Urinary bladder (tissue), 4 donors: ENCODE results near the gene TMEM126B. TPM values are rescaled to one million over a fixed set of nuclear protein-coding genes. Genes with fewer than 3 reads are reported as not detected.
"Not testable (repeated sequence)": the region's sequence is repeated elsewhere in the genome, so short reads cannot be mapped to it uniquely, and the experiment has no call there.

ENCODE experiments used
- DNase-seq: peaks from one replicate; pipeline ENCODE4 v3.0.0-alpha.2; 2015; ENCODE audit errors: extremely low spot score
- H3K27ac ChIP-seq: one replicate; pipeline ENCODE4 v1.5.1; 2013; ENCODE audit warnings: low read depth, mild to moderate bottlenecking, moderate library complexity
- H3K36me3 ChIP-seq: one replicate; pipeline ENCODE4 v1.6.1; 2013; ENCODE audit warnings: mild to moderate bottlenecking, moderate library complexity; ENCODE audit not compliant: insufficient read depth
- H3K4me1 ChIP-seq: one replicate; pipeline ENCODE4 v1.6.1; 2013; ENCODE audit warnings: mild to moderate bottlenecking, moderate library complexity; ENCODE audit not compliant: insufficient read depth
- H3K4me3 ChIP-seq: one replicate; pipeline ENCODE4 v1.5.1; 2013; ENCODE audit warnings: low read depth, low read length
- WGBS: extraction: QIAGEN DNeasy Blood & Tissue Kit; methylation state at CpG from one replicate; pipeline ENCODE4 v1.1.7; 2013; 5-methylcytosine and 5-hydroxymethylcytosine counted together
- polyA plus RNA-seq: library from polyadenylated mRNA; stranded (reverse); fragments of 200-250 nt; gene quantifications from one replicate; pipeline ENCODE4 v1.2.3, GENCODE V29; 2013
- total RNA-seq: library from RNA; depleted of rRNA; stranded (reverse); fragments of >200 nt; gene quantifications from one replicate; pipeline ENCODE4 v1.2.3, GENCODE V29; 2014
- donor health status: healthy with polysubstance abuse.
- donor health status: healthy.

Gene TMEM126B
- total and polyA plus RNA-seq, 2 donors = 65.5 to 68.9 TPM

DNA sequence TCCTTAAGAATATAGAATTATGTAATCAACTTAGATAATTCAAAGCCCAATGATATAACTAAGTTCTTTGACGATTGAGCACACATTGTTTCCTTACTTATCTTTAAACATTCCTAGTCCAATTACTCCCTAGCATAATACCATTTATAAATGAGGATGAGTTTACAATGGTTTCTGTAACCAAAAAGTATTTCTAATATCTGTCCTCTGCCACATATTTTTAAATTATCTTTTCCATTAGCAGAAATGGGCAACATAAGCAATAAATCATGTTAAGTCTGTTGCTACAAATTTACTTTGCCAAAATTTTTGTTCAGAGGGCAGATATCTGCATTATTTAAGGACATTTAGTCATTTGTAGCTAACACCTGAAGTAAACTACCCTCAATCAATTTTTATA lies 29.8 kb downstream of the TMEM126B start:
- WGBS = 27% methylated on average over 1 of the region's 1 CpG
- DNase-seq = no peak
- Histone ChIP-seq H3K36me3 (peaks cover 2% of the 10 kb centered on the region), H3K27ac (no peak overlapping the region), H3K4me3 (no peak overlapping the region), H3K4me1 (no peaks in the 10 kb centered on the region)

DNA sequence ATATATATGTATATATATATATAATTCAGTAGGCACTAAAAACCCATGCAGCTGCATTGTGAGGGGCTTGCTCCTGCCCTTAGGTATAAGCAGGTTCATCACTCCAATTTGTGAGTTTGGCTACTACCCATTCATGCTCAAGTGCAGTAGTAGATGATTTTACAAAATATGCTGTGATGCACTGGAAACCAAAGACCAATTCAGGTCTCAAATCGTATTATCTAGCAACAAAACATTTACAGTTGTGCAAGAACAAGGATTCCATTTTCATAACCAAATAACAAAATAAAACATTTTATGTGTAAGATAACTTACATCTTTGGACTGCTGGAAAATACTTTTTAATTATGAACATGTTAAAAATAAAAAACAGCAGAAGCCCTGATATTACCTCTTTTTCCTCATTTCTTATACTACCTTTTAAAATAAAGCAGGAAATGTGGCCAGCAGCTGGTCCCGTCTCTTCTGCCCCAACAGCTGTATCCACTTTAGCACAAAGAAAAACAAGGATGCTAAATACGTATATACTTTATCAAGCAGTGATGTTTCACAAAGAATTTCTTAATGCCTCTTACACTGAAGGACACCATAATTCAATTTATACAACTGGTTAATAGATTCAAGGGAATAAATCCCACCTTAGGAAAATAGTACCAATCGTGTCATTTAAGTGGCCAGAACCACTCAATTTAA lies 33.7 kb downstream of the TMEM126B start:
- Histone ChIP-seq H3K4me1 (no peaks in the 10 kb centered on the region), H3K4me3 (peak overlapping the region; percentile 28), H3K36me3 (no peaks in the 10 kb centered on the region), H3K27ac (peak overlapping the region; percentile 23)
- 7% methylated on average over 4 of the region's 4 CpGs for WGBS
- DNase-seq = no peak

DNA sequence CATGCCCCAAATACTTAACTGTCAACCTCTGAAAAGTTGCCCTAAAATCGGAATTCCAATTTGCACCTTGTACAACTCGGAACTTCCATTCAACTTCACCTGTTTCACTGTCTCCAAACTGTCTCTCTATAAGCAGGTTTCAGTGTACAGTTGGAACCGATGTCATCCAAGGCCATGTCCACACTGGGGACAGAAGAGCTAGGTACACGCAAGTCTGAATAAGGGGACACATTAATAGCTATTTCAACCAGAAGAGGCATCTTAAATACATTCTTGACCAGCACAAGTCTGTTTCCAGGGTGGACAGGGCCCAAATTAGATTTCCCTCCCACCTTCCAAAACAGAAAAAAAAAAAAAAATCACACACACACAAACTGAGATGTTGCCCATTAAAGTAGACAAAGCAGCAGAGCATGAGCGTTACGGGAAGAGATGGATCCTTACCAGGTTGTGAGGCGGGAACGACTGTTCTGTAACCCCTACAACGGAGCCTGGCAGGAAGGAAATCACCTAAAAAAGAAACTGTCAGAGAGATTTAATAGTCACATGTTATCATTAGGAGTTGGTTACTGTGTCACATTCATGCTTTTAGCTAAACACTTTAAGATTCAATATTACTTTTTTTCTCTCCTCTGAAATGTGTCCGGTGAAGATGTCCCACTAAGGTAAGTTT lies 34.8 kb downstream of the TMEM126B start:
- no peak for DNase-seq
- no peaks in the 10 kb centered on the region for H3K4me1 ChIP-seq

DNA sequence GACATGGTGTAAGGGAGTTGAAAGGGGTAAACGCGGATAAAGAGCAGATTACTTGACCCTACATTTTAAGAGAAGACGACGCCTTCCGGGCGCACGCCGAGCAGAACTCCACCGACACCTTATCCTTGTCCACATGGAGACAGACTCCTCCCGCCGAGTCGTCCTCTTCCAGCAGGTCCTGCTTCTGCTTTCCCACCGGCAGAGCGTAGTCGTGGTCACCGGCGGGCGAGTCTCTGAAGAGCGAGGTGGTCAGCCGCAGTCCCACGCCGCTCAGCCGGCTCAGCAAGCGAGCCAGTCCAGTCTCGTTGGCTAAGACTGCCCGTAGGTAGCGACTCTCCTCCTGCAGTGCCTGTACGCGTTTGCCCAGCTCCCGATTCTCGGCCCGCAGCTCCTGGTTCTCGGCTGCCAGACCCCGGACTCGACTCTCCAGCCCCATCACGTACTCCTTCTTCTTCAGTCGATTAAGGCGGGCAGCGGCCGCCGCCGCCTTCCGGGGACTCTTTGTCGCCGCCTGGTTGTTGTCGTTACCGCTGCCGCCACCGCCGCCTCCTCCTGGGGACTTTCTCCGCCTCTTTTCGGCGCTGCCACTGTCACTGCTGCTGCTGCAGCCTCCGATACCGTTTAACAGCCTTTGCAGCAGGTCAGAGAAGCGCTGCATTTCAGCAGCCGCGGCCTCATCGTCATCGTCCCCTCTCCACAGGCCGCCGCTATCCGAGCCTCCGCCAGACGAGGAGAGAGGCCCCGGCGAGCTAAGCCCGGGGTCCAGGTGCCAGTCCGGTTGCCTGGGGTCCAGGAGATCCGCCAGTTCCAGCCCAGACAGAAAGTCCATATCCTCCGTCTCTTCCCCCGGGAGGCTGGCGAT lies 35.6 kb downstream of the TMEM126B start:
- Histone ChIP-seq H3K4me1 (no peaks in the 10 kb centered on the region), H3K4me3 (peak overlapping the region; percentile 63), H3K36me3 (no peaks in the 10 kb centered on the region), H3K27ac (peak overlapping the region; percentile 100)
- DNase-seq = no peak
- WGBS = under 1% methylated on average over 73 of the region's 73 CpGs

More for the DNA sequence above, 34.8 kb downstream of the TMEM126B start:
- Histone ChIP-seq H3K36me3 (no peaks in the 10 kb centered on the region), H3K27ac (peak overlapping the region; percentile 100), H3K4me3 (peak overlapping the region; percentile 63)
- WGBS = 3% methylated on average over 10 of the region's 10 CpGs

DNA sequence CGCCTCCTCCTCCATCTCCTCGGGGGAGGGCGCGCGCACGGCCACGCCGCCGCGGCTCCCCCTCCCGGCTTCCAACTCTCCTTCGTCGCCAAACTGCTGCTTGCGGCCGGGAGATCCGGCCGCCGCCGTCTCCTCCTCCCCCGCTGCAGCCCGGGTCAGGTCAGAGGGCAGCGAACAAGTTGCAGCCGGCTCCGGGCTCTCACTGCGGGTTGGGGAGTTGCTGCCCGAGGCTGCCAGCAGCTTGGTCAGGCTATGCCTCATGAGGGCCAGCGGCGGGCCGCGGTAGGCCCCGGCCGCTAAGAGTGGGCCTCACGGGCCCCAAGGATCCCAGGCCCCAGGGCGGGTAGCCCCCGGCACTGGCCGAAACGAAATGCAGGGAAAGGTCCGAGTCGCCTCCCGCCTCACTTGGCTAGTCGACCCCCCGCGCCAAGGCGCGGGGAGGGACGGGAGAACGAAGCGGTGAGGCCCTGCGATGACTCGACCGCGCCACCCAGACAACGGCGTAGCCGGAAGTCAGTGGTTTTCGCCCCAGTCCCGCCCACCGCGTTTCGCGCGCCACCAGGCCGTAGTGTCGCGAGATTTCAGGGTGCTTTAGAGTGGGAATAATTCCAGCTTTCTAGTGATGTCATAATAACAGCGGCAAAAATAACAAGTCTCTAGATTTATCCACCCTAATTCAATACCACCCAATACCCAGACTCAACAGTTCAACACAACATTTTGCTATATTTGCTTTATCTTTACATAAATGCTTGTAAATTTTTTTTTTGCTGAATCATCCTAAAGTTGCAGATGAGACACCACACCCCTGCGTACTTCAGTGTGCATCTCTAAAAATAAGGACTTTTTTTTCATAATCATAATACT lies 36.5 kb downstream of the TMEM126B start, which contains the start of gene CREBZF:
TSS of gene CREBZF (minus strand) at position 515 of the 867 bp plus-strand sequence. CDS start at position 261, 254 bp downstream.
- Histone ChIP-seq H3K36me3 (no peaks in the 10 kb centered on the region), H3K4me3 (peak within 1 kb of the TSS; percentile 63), H3K4me1 (no peaks in the 10 kb centered on the region), H3K27ac (peak within 1 kb of the TSS; percentile 100)
- WGBS = under 1% methylated on average over 67 of the region's 67 CpGs
- peak; percentile 90 for DNase-seq

DNA sequence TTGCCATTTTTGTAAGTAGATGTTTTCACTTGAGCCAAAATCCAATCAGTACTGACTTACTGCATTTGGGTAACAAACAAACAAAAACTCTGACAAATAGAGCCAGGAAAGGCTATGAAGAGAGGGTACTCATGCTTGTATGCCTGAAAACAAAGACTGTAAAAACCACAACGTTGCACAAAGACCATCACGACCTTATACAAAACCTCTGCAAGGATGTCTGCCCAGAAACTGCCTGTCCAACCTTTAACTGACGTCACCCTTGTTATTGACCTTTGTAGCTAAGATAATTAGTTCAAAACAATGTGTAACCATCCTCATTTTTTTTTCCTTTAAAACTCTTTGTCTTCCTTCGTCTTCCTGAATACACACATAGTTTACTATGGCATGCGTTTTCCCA lies 37.3 kb downstream of the TMEM126B start:
- DNase-seq = no peak
- Histone ChIP-seq H3K4me3 (no peak overlapping the region), H3K27ac (no peak overlapping the region), H3K4me1 (no peaks in the 10 kb centered on the region), H3K36me3 (no peaks in the 10 kb centered on the region)
- WGBS = 54% methylated on average over 5 of the region's 5 CpGs

DNA sequence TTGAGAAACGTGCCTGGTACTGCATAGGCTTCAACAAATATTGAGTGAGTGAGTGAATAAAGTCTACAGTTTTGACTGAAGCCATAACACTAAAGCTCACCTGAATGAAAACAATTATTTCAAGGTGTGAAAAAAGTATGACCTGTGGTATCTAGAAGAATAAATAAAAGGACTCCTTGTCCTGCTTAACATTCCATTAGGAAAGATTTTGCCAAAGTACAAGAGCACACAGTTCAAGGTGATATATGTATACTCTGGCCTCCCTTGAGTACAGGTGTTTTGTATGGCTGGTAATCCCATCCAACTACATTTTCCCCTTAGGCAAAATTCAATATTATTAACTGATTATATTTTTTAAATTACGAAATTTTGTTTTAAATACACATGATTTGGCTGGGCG lies 38.3 kb downstream of the TMEM126B start:
- DNase-seq = no peak
- WGBS = 86% methylated on average over 3 of the region's 3 CpGs

DNA sequence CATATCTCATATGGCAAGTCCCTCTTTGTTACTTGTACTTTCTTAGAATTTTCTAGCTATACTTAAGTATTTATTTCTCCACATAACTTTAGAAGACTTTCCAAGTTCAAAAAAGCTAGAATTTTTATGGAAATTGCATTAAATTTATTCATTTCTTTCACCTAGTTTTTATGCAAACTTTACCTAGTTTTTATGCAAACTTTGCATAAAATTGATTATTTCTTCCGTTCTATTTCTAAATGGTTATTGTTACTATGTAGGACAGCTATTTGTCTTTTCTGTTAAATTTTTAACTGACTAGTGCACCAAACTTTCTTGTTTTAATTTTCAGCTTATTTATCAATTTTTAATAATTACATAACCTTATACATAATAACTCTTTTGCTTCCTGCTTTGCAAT lies 39.8 kb downstream of the TMEM126B start:
- Histone ChIP-seq H3K27ac (no peak overlapping the region), H3K4me3 (no peak overlapping the region), H3K36me3 (no peaks in the 10 kb centered on the region), H3K4me1 (no peaks in the 10 kb centered on the region)
- WGBS = 97% methylated on average over 1 of the region's 1 CpG
- no peak for DNase-seq

More for the DNA sequence above, 38.3 kb downstream of the TMEM126B start:
- H3K36me3 ChIP-seq = no peaks in the 10 kb centered on the region
- no peak overlapping the region for H3K4me3 ChIP-seq
- no peaks in the 10 kb centered on the region for H3K4me1 ChIP-seq
- H3K27ac ChIP-seq = no peak overlapping the region

DNA sequence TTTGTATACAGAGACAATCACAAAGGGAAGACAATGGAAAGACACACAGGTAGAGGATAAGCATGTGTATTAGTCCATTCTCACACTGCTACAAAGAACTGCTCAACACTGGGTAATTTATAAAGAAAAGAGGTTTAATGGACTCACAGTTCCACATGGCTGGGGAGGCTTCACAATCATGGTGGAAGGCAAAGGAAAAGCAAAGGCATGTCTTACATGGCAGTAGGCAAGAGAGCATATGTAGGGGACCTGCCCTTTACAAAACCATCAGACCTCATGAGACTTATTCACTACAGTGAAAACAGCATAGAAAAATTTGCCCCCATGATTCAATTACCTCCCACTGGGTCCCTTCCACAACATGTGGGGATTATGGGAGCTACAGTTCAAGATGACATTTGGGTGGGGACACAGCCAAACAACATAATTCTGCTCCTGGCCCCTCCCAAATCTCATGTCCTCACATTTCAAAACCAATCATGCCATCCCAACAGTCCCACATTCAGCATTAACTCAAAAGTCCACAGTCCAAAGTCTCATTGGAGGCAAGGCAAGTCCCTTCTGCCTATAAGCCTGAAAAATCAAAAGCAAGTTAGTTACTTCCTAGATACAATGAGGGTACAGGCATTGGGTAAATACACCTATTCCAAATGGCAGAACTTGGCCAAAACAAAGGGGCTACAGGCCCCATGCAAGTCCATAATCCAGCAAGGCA lies 42.7 kb downstream of the TMEM126B start:
- not testable (repeated sequence) for H3K36me3 ChIP-seq, H3K4me1 ChIP-seq, H3K27ac ChIP-seq, DNase-seq, H3K4me3 ChIP-seq

DNA sequence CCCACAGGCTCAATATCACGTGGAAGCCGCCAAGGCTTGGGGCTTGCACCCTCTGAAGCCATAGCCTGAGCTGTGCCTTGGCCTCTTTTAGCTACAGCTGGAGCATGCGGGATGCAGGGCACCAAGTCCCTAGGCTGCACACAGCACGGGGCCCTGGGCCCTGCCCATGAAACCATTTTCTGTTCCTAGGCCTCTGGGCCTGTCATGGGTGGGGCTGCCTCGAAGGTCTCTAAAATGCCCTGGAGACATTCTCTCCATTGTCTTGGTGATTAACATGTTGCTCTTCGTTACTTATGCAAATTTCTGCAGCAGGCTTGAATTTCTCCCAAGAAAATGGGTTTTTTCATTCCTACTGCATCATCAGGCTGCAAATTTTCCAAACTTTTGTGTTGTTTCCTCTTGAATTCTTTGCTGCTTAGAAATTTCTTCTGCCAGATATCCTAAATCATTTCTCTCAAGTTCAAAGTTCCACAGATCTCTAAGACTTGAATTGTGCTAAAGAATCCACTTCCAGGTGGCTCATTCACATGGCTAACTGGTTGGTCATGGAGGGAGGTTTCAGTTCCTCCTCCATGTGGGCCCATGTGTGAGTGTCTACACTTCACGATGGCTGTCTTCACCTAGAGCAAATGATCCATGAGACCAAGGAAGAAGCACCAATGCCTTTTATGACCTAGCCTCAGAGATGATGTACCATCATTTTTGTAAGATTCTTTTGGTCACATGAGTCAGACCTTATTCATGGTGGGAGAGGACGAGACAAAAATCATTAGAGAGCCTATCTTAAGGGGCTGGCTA lies 43.9 kb downstream of the TMEM126B start:
- DNase-seq = no peak
- 89% methylated on average over 8 of the region's 8 CpGs for WGBS

DNA sequence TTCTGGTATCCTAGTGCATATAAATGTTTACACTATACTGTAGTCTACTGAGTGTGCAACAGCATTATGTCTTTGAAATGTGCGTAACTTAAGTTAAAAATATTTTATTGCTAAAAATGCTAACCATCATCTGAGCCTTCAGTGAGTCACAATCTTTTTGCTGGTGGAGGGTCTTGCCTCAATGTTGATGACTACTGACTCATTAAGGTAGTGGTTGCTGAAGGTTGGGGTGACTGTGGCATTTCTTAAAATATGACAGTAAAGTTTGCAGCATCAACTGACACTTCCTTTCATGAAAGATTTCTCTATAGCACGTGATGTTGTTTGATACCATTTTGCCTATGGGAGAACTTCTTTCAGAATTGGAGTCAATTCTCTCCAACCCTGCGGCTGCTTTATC lies 45.0 kb downstream of the TMEM126B start:
- no peak overlapping the region for H3K27ac ChIP-seq
- no peaks in the 10 kb centered on the region for H3K36me3 ChIP-seq
- WGBS = 91% methylated on average over 3 of the region's 3 CpGs
- DNase-seq = no peak
- H3K4me3 ChIP-seq = no peak overlapping the region
- no peaks in the 10 kb centered on the region for H3K4me1 ChIP-seq

More for the DNA sequence above, 43.9 kb downstream of the TMEM126B start:
- H3K36me3 ChIP-seq = no peaks in the 10 kb centered on the region
- H3K4me3 ChIP-seq = no peak overlapping the region
- H3K27ac ChIP-seq = no peak overlapping the region
- no peaks in the 10 kb centered on the region for H3K4me1 ChIP-seq

DNA sequence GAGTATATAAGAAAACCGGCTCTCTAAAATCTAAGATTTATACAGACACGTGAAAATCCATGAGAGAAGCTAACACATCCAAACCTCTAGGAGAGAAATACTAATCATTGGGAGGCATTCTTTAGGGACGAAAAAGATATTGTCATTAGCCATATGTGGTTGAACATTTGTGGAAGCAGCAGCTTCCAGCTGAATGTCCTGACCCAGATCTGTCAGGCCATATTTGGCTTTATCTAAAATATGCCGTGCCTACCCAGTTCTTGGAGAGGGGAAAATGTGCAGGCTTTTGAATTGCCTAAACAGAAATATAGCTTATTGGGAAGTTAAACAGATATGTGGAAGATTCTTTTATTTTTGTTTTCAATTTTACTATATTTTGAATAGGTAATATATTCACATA lies 51.2 kb downstream of the TMEM126B start:
- WGBS = 56% methylated on average over 4 of the region's 4 CpGs
- DNase-seq = no peak

More for the DNA sequence above, 51.2 kb downstream of the TMEM126B start:
- H3K36me3 ChIP-seq = no peaks in the 10 kb centered on the region
- no peak overlapping the region for H3K27ac ChIP-seq
- no peak overlapping the region for H3K4me3 ChIP-seq
- no peaks in the 10 kb centered on the region for H3K4me1 ChIP-seq
